WERI-Rb-1 (cell line): ENCODE measurements around the gene MUC6.

Experiments
- DNase-seq: peaks from one replicate; pipeline ENCODE4 v3.0.0-alpha.2; 2020
- H3K27ac ChIP-seq: fragments of 250-450 bp; sonication (Bioruptor Pico); 2 replicates; pipeline ENCODE4 v1.5.1; 2020; ENCODE audit warnings: mild to moderate bottlenecking, moderate library complexity
- H3K27me3 ChIP-seq: fragments of 250-450 bp; sonication (Bioruptor Pico); 2 replicates; pipeline ENCODE4 v1.5.1; 2021; ENCODE audit warnings: mild to moderate bottlenecking, low read depth, moderate library complexity; ENCODE audit not compliant: insufficient read depth, severe bottlenecking
- H3K36me3 ChIP-seq: fragments of 250-450 bp; sonication (Bioruptor Pico); 2 replicates; pipeline ENCODE4 v1.5.1; 2020; ENCODE audit warnings: mild to moderate bottlenecking, moderate library complexity
- H3K4me3 ChIP-seq: 2 replicates; pipeline ENCODE4 v1.5.1; 2011; ENCODE audit warnings: low read depth, mild to moderate bottlenecking, control low read depth, low read length
- H3K9me3 ChIP-seq: fragments of 250-450 bp; sonication (Bioruptor Pico); 2 replicates; pipeline ENCODE4 v1.5.1; 2021; ENCODE audit warnings: mild to moderate bottlenecking, moderate library complexity; ENCODE audit not compliant: severe bottlenecking
- TF ChIP-seq, protein P1 (sequence below): IDR thresholded peaks from 2 replicates; pipeline ENCODE4 v1.5.1; 2011; ENCODE audit warnings: low read depth, mild to moderate bottlenecking, control low read depth, inconsistent platforms, low read length

The MUC6 gene

DNA sequence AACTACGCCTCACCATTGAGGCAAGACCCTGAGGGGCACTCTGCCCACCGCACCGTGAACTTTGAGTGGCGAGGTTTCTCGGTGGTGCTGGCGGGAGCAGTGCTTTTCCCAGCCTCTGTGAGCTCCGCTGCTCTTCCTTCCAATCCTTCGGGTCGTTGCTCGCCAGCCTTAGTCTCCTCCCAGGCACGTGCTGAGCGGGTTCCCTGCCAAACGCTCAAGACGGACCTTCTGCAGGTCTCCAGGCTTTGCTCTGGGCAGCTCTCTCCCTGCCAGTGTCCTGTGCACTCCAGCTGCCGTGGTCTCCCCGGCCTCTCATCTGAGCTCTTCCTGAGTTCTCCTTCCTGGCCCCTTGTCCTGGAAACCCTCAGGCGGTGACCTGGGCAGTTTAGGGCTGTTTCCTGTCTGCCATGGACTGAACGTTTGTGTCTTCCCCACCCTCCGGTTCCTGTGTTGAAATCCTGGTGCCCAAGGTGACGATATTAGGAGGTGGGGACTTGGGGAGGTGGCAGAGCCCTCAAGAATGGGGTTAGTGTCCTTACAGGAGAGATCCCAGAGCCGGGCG, 11.2 kb upstream of the MUC6 start:
- TF ChIP-seq, protein P1, sequence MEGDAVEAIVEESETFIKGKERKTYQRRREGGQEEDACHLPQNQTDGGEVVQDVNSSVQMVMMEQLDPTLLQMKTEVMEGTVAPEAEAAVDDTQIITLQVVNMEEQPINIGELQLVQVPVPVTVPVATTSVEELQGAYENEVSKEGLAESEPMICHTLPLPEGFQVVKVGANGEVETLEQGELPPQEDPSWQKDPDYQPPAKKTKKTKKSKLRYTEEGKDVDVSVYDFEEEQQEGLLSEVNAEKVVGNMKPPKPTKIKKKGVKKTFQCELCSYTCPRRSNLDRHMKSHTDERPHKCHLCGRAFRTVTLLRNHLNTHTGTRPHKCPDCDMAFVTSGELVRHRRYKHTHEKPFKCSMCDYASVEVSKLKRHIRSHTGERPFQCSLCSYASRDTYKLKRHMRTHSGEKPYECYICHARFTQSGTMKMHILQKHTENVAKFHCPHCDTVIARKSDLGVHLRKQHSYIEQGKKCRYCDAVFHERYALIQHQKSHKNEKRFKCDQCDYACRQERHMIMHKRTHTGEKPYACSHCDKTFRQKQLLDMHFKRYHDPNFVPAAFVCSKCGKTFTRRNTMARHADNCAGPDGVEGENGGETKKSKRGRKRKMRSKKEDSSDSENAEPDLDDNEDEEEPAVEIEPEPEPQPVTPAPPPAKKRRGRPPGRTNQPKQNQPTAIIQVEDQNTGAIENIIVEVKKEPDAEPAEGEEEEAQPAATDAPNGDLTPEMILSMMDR = no peak
- no peak overlapping the region for H3K27ac ChIP-seq
- H3K36me3 ChIP-seq = no peaks in the 10 kb centered on the region
- no peak for DNase-seq
- no peak overlapping the region for H3K4me3 ChIP-seq
- H3K27me3 ChIP-seq = no peaks in the 10 kb centered on the region
- no peaks in the 10 kb centered on the region for H3K9me3 ChIP-seq

- TF ChIP-seq, protein P1 = no peak
- Histone ChIP-seq H3K36me3 (no peaks in the 10 kb centered on the region), H3K9me3 (no peaks in the 10 kb centered on the region), H3K27me3 (no peaks in the 10 kb centered on the region), H3K27ac (no peak overlapping the region), H3K4me3 (no peak overlapping the region)
- no peak for DNase-seq
These were observed 7.6 kb upstream of the MUC6 start for GRCh38 chr11:1044160-1044559.

- Histone ChIP-seq H3K36me3 (no peaks in the 10 kb centered on the region), H3K27ac (no peak overlapping the region), H3K9me3 (no peaks in the 10 kb centered on the region), H3K4me3 (no peak overlapping the region), H3K27me3 (no peaks in the 10 kb centered on the region)
- no peak for DNase-seq
- TF ChIP-seq, protein P1 = no peak
These were observed 7.1 kb upstream of the MUC6 start for GRCh38 chr11:1043563-1044096.

GRCh38 chr11:1042626-1043562, 6.4 kb upstream of the MUC6 start:
- Histone ChIP-seq H3K27ac (no peak overlapping the region), H3K27me3 (no peaks in the 10 kb centered on the region), H3K9me3 (no peaks in the 10 kb centered on the region), H3K4me3 (no peak overlapping the region), H3K36me3 (no peaks in the 10 kb centered on the region)
- TF ChIP-seq, protein P1 = no peak
- no peak for DNase-seq

DNA sequence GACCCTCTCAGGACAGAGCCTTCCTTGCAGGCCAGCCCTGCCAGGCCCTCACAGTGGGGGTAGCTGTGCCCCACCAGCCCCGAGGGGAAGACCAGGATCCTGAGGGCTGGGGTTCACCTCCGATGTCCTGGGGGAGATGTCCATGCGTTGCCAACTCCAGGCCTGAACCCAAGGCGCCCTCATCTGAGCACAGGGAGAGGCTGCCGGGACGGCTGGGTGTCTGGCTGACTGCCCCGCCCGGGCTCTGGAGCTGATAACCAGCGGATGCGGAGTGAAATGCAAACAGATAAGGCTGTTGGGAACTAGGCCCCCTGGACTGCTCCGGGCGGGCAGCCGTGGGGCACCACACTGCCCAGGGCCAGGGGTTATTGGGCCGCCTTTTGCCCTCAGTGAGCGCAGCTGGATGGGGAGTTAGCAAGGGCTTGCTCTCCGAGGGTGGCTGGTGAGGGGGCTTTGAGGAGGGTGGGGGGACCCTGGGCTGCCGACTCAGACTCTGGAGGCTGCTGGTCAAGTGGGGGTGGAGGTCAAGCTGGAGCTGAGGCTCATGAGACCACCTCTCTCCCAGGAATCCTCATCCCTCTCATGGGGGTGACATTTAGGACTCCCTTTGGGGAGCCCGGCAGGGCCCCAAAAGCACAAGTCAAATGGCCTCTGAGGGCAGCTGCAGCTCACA, 5.6 kb upstream of the MUC6 start:
- H3K4me3 ChIP-seq = no peak overlapping the region
- no peaks in the 10 kb centered on the region for H3K27me3 ChIP-seq
- H3K36me3 ChIP-seq = no peaks in the 10 kb centered on the region
- DNase-seq = no peak
- TF ChIP-seq, protein P1 = no peak
- no peaks in the 10 kb centered on the region for H3K9me3 ChIP-seq
- no peak overlapping the region for H3K27ac ChIP-seq
